GM12874 (cell line): ENCODE results near the gene PCOLCE2.

ENCODE experiments used
- CTCF ChIP-seq: IDR thresholded peaks from 2 replicates; pipeline ENCODE4 v1.5.1; 2011; ENCODE audit warnings: low read depth, mild to moderate bottlenecking, control low read depth, low read length, moderate library complexity; ENCODE audit not compliant: insufficient read depth

Gene PCOLCE2

GRCh38 chr3:142888481-142889211, at the start of gene PCOLCE2:
Gene PCOLCE2 (minus strand): TSS chr3:142889083. CDS start chr3:142888896, 187 bp downstream.
- no peak for TF ChIP-seq CTCF

DNA sequence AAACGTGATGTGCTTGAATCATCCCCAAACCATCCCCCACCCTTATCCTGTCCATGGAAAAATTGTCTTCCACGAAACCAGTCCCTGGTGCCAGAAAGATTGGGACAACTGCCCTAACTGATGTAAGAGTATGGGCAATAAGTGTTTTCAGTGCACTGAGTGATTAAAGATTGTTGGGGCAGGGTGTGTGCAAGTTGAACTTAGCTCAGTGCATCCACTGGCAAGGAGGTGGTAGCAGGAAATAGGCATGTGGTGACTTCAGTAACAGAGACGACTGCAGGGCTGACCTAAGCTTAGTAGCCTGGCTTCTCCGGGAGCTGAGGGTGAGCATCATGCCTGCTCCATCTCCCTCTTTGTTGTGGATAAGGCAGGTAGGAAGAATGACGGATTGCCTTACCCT, 47.1 kb upstream of the PCOLCE2 start:
- no peak for TF ChIP-seq CTCF

DNA sequence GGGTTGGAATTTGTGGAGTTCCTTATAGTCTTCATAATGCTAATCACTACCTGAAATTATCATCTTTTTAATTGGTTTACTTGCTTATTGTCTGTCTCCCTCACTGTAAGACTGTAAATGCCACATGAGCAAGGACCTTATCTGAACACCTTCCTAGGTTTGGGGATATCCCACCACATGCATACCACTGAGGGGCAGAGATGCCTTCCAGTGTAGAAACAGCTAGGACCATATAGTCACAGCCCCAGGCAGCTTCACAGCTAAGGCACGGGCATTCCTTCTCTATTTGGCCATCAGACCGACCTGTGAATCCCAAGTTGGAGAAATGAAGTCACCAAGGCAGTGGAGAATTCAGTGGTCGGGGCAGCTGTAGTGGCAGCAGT, 46.0 kb upstream of the PCOLCE2 start:
- no peak for TF ChIP-seq CTCF

- TF ChIP-seq CTCF: no peak
These were observed 45.4 kb upstream of the PCOLCE2 start for GRCh38 chr3:142934128-142934886.

DNA sequence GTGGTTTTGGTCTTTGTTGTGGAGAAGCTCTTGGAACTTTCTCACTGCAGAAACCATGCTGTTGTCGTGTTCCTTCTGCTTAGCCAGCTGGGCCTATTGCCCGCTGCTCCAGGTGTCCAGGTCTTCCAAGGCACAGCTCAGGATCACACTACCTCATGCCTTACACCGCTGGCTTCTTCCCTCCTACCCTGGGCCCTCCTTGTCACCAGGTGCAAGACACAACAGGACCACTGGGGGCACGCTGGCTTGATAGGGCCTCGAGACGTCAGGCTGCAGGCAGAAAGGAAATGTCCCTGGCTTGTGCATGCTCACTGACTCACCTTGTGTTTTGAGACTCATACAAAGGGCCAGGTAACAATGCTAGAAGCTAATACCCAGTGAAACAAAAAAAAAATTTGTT, 42.3 kb upstream of the PCOLCE2 start:
- peak; percentile 51 for TF ChIP-seq CTCF

- no peak for TF ChIP-seq CTCF
These were observed 41.6 kb upstream of the PCOLCE2 start for GRCh38 chr3:142930463-142930862.

DNA sequence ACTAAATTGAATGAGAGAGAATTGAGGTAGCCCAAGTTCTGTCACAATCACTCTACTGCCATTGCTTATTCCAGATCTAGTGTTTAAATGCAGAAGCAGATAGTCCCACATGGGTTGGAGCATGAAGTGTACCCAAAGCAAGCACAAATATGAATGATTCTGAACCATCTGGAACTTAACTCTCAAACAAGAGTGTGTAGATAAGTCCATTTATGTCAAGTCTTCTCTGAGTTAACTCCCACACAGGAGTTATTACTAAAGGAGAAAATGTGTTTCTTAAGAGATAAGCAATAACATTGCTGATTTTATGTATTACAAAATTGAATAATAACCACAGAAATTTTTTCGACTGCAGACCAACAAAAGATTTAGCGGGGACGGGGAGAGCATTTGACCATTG, 41.0 kb upstream of the PCOLCE2 start:
- no peak for TF ChIP-seq CTCF
